ENCODE data around the gene TOMT. TPM values are rescaled to one million over a fixed set of nuclear protein-coding genes. Genes with fewer than 3 reads are reported as not detected.
A peak's percentile ranks its signal among the peaks of the same experiment; 100 is the strongest.

Gene TOMT
- total and polyA plus RNA-seq, 2 of the 13 experiments (the other 11 are each of a cell fraction or from before 2014, with no cell fraction given): not detected

DNA sequence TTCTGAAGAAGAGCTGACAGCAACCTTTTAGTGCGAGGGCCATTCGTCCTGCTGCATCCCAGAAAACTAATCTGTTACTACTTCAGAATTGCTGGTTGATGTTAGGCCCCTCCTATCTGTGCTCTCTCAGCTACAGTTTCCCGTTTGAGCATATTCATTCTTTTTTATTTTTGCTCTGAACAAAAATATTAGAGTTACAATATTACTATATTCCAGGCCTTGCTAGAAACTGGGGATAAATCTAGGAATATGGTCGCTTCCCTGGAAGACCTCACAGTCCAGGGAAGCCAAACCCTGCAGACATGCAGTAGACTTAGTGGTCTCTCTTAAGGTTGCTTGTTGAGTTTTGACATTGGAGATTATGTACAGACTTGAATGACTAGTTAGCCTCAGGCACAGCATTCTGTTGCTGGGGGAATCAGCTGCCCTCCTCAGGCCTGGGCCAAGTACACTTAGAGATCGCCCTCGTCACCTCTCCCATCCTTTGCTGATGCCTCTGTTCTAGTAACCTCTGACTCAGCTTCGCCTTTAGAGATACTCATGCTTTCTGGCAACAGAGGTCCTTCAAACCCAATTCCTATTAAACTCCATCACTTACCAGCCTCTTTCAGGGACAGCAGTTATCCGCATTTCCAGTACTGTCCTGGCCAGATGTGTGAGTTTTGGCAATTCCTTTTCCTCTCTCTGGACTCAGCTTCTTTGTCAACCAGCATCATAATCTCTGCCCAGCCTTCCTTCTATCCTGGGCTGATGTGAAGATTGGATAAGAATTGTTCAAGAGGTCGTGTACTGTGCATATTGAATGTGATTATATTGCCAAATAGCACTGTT lies 7.5 kb downstream of the TOMT start (continued):
- TF ChIP-seq CHCHD3 (CRISPR knock-in tag; IDR thresholded peaks at IDR 0.05) (peak; percentile 85; the same call in 1 of the 2 replicates), FIP1L1 (IDR thresholded peaks at IDR 0.05; ENCODE audit: borderline replicate concordance, insufficient read depth, low read depth, low read length) (no peak), FLYWCH1 (CRISPR knock-in tag; IDR thresholded peaks at IDR 0.05) (no peak), NONO (IDR thresholded peaks at IDR 0.05) (no peak), NONO (CRISPR knock-in tag; conservative IDR thresholded peaks at IDR 0.05) (0 out of 2 replicates have a peak, but pooled peaks have one; percentile 12), SOX5 (CRISPR knock-in tag; IDR thresholded peaks at IDR 0.05; ENCODE audit: borderline replicate concordance) (no peak), ZNF407 (CRISPR knock-in tag; IDR thresholded peaks at IDR 0.05; ENCODE audit: not compliant biosample characterization) (no peak), ZSCAN25 (CRISPR knock-in tag; IDR thresholded peaks at IDR 0.05) (no peak), ZNF747 (CRISPR knock-in tag; IDR thresholded peaks at IDR 0.05; ENCODE audit: borderline replicate concordance) (0 out of 2 replicates have a peak, but pooled peaks have one; percentile 24), PHB2 (IDR thresholded peaks at IDR 0.05; ENCODE audit: partially characterized antibody) (no peak), ZNF468 (CRISPR knock-in tag; IDR thresholded peaks at IDR 0.05) (no peak), GATA4 (IDR thresholded peaks at IDR 0.05; ENCODE audit: borderline replicate concordance, low read depth) (no peak), ZNF724P (CRISPR knock-in tag; IDR thresholded peaks at IDR 0.05; ENCODE audit: borderline replicate concordance) (peak; percentile 89), SOX6 (IDR thresholded peaks at IDR 0.05) (no peak), SOX6 (CRISPR knock-in tag; IDR thresholded peaks at IDR 0.05) (0 out of 2 replicates have a peak, but pooled peaks have one; percentile 5)
- TF ChIP-seq, protein P1, sequence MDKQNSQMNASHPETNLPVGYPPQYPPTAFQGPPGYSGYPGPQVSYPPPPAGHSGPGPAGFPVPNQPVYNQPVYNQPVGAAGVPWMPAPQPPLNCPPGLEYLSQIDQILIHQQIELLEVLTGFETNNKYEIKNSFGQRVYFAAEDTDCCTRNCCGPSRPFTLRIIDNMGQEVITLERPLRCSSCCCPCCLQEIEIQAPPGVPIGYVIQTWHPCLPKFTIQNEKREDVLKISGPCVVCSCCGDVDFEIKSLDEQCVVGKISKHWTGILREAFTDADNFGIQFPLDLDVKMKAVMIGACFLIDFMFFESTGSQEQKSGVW (CRISPR knock-in tag; IDR thresholded peaks at IDR 0.05; ENCODE audit: borderline replicate concordance): no peak
- TF ChIP-seq, protein P2, sequence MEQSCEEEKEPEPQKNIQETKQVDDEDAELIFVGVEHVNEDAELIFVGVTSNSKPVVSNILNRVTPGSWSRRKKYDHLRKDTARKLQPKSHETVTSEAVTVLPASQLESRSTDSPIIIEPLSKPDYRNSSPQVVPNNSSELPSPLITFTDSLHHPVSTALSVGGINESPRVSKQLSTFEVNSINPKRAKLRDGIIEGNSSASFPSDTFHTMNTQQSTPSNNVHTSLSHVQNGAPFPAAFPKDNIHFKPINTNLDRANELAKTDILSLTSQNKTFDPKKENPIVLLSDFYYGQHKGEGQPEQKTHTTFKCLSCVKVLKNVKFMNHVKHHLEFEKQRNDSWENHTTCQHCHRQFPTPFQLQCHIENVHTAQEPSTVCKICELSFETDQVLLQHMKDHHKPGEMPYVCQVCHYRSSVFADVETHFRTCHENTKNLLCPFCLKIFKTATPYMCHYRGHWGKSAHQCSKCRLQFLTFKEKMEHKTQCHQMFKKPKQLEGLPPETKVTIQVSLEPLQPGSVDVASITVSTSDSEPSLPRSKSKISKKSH (CRISPR knock-in tag; IDR thresholded peaks at IDR 0.05; ENCODE audit: borderline replicate concordance): no peak

Measured in HepG2 (cell line).